ENCODE measurements around the gene IFNE.
"Not testable (repeated sequence)": the region's sequence is repeated elsewhere in the genome, so short reads cannot be mapped to it uniquely, and the experiment has no call there.

IFNE gene

DNA sequence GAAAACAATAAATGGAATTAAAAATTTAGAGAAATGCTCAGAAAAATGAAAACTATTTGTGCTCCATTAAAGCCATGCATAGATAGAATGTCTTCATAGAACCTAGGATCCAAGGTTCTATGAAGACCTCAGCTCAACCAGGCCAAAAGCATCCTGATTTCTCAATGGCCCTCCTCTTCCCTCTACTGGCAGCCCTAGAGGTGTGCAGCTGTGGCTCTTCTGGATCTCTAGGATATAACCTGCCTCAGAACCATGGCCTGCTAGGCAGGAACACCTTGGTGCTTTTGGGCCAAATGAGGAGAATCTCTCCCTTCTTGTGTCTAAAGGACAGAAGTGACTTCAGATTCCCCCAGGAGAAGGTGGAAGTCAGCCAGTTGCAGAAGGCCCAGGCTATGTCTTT lies 26.8 kb downstream of the IFNE start:
- Histone ChIP-seq H3K4me3 (ENCODE audit: insufficient read depth, low read depth, low read length, poor library complexity, severe bottlenecking) (no peak overlapping the region), H3K4me1 (ENCODE audit: control insufficient read depth, insufficient read depth, low read length, poor library complexity, severe bottlenecking) (no peaks in the 10 kb centered on the region), H3K27ac (ENCODE audit: insufficient read depth, low read length, poor library complexity, severe bottlenecking) (no peak overlapping the region), H3K27me3 (replicated peaks; ENCODE audit: control insufficient read depth, insufficient read depth, low read length, poor library complexity, severe bottlenecking) (no peaks in the 10 kb centered on the region), H3K9me3 (ENCODE audit: control insufficient read depth, low read length) (no peaks in the 10 kb centered on the region), H3K36me3 (ENCODE audit: control insufficient read depth, insufficient read depth, low read length) (no peaks in the 10 kb centered on the region)
- DNase-seq = no peak

DNA sequence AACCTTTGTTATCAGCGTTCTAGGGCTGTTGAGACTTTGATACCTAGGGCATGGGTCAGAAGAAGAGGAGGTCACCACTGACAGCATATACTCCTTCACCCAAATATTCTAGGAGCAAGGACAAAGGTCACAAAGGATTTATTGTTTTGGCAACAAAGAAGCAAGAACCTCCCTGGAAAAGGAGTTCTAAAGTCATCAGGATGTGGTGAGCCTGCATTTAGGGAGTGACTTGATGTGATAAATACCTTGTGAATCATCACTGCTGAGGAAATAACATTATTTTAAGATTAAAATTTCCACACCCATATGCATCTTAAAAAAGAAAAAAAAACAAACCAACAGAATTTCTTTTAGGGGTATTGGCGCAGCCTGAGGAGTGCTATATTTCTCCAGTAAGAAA lies 28.0 kb downstream of the IFNE start:
- no peak overlapping the region for H3K27ac ChIP-seq (ENCODE audit: insufficient read depth, low read length, poor library complexity, severe bottlenecking)

DNA sequence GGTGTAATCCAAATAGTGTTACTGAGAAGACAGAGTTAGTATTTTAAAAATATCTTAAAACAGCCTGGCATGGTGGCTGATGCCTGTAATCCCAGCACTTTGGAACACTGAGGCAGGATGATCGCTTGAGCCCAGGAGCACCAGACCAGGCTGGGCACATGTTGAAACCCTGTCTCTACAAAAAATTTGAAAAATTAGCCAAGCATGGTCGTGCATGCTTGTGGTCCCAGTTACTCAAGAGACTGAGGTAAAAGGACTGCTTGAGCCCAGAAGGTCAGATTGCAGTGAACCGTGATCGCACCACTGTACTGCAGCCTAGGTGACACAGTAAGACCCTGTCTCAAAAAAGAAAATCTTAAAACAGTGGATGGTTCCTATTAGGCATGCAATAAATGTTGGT lies 29.4 kb downstream of the IFNE start:
- no peak for DNase-seq
- H3K27me3 ChIP-seq (replicated peaks; ENCODE audit: control insufficient read depth, insufficient read depth, low read length, poor library complexity, severe bottlenecking) = no peaks in the 10 kb centered on the region
- H3K4me3 ChIP-seq (ENCODE audit: insufficient read depth, low read depth, low read length, poor library complexity, severe bottlenecking) = no peak overlapping the region
- H3K36me3 ChIP-seq (ENCODE audit: control insufficient read depth, insufficient read depth, low read length) = no peaks in the 10 kb centered on the region
- no peaks in the 10 kb centered on the region for H3K4me1 ChIP-seq (ENCODE audit: control insufficient read depth, insufficient read depth, low read length, poor library complexity, severe bottlenecking)
- H3K9me3 ChIP-seq (ENCODE audit: control insufficient read depth, low read length) = no peaks in the 10 kb centered on the region
- H3K27ac ChIP-seq (ENCODE audit: insufficient read depth, low read length, poor library complexity, severe bottlenecking) = no peak overlapping the region

More for the DNA sequence above, 28.0 kb downstream of the IFNE start:
- Histone ChIP-seq H3K9me3 (ENCODE audit: control insufficient read depth, low read length) (no peaks in the 10 kb centered on the region), H3K4me3 (ENCODE audit: insufficient read depth, low read depth, low read length, poor library complexity, severe bottlenecking) (no peak overlapping the region), H3K27me3 (replicated peaks; ENCODE audit: control insufficient read depth, insufficient read depth, low read length, poor library complexity, severe bottlenecking) (no peaks in the 10 kb centered on the region), H3K36me3 (ENCODE audit: control insufficient read depth, insufficient read depth, low read length) (no peaks in the 10 kb centered on the region), H3K4me1 (ENCODE audit: control insufficient read depth, insufficient read depth, low read length, poor library complexity, severe bottlenecking) (no peaks in the 10 kb centered on the region)
- DNase-seq = no peak

DNA sequence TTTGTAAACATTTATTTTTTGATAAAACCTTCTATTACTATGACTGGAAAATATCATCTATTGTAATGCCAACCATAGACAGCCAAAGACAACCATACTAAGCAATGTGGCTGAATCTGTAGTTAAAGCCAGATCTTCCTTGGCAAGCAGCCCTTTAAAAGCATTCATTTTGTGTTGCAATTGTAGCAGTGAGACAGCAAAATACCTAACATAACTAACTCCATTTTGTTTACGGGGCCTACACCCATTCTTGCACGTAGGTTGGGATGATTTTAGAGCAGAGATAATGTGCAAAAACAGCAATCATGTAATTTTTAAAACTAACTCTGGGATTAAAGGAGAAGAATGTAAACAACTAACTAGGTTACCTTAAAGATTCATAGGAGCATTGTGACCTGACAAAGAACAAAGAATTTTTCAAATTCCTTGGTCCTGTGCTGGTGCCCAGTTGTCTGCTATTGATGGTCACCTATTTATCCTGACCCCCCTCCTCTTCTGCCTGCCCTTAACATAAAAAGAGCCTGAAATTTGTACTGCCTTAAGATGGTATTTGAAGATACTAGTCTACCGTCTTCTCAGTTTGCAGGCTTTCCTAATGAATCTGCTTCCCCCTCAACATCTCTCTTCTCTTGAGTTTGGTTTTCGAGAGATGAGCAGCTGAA lies 31.2 kb downstream of the IFNE start:
- no peak for DNase-seq
- Histone ChIP-seq H3K9me3 (ENCODE audit: control insufficient read depth, low read length) (no peaks in the 10 kb centered on the region), H3K27me3 (replicated peaks; ENCODE audit: control insufficient read depth, insufficient read depth, low read length, poor library complexity, severe bottlenecking) (no peaks in the 10 kb centered on the region), H3K36me3 (ENCODE audit: control insufficient read depth, insufficient read depth, low read length) (no peaks in the 10 kb centered on the region), H3K4me3 (ENCODE audit: insufficient read depth, low read depth, low read length, poor library complexity, severe bottlenecking) (no peak overlapping the region), H3K27ac (ENCODE audit: insufficient read depth, low read length, poor library complexity, severe bottlenecking) (no peak overlapping the region), H3K4me1 (ENCODE audit: control insufficient read depth, insufficient read depth, low read length, poor library complexity, severe bottlenecking) (no peaks in the 10 kb centered on the region)

DNA sequence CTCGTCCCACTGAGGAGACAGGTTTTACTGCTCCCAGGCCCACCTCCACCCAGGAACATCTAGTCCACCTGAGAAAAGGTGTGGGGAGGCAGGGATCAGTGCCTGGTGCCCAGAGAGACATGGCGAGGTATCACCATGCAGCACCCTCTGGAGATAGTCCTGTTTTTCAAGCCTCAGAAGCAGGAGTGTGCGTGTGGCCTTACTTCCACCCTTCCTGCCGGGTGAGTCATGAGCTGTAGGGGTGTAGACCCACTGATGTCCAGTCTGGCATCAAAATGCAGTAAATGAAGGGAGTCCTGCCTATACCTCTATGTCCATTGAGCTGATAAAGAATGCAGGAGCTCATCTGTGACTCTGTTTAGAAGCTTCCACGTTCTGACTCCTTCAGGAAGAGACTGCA lies 32.8 kb downstream of the IFNE start:
- not testable (repeated sequence) for H3K4me3 ChIP-seq (ENCODE audit: insufficient read depth, low read depth, low read length, poor library complexity, severe bottlenecking); H3K4me1 ChIP-seq (ENCODE audit: control insufficient read depth, insufficient read depth, low read length, poor library complexity, severe bottlenecking); DNase-seq

DNA sequence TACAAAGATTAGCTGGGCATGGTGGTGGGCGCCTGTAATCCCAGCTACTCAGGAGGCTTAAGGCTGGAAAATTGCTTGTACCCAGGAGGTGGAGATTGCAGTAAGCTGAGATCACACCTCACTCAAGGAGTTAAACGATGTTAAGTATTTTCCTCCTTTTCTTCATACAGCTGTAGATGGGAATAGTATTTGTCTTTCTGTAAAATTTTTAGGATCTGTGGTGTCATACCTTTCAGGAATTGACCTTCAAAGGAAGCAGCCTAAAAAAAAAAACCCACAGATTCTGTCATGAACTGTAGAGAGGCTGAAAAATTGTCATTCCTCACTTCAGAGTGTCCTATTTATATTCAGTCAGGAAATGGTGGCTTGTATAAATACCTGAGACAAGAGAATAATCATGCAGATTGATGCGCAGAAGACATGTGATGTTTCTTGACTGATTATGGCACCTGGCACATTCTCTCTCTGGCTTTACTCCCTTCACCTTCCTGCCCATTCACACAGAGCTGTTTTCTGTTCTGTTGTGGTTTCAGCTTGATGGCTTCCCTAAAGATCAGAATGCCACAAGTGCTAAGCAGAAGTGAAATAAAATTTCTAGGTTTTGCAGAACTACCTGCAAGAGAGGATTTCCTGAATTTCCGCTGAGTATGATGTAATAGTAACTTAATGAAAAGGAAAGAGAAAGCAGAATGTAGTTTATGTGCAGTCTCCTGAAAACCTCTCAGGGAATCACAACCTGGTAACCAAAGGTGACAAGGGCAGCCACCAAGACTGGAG lies 38.1 kb downstream of the IFNE start:
- H3K36me3 ChIP-seq (ENCODE audit: control insufficient read depth, insufficient read depth, low read length) = no peaks in the 10 kb centered on the region
- no peak overlapping the region for H3K4me3 ChIP-seq (ENCODE audit: insufficient read depth, low read depth, low read length, poor library complexity, severe bottlenecking)
- H3K27me3 ChIP-seq (replicated peaks; ENCODE audit: control insufficient read depth, insufficient read depth, low read length, poor library complexity, severe bottlenecking) = no peaks in the 10 kb centered on the region
- peaks cover 7% of the 10 kb centered on the region for H3K4me1 ChIP-seq (ENCODE audit: control insufficient read depth, insufficient read depth, low read length, poor library complexity, severe bottlenecking)
- H3K9me3 ChIP-seq (ENCODE audit: control insufficient read depth, low read length) = no peaks in the 10 kb centered on the region
- H3K27ac ChIP-seq (ENCODE audit: insufficient read depth, low read length, poor library complexity, severe bottlenecking) = no peak overlapping the region
- DNase-seq = peak in 1 of 3 donors; percentile 15

More for the DNA sequence above, 32.8 kb downstream of the IFNE start:
- not testable (repeated sequence) for H3K27ac ChIP-seq (ENCODE audit: insufficient read depth, low read length, poor library complexity, severe bottlenecking); H3K36me3 ChIP-seq (ENCODE audit: control insufficient read depth, insufficient read depth, low read length); H3K9me3 ChIP-seq (ENCODE audit: control insufficient read depth, low read length); H3K27me3 ChIP-seq (replicated peaks; ENCODE audit: control insufficient read depth, insufficient read depth, low read length, poor library complexity, severe bottlenecking)

DNA sequence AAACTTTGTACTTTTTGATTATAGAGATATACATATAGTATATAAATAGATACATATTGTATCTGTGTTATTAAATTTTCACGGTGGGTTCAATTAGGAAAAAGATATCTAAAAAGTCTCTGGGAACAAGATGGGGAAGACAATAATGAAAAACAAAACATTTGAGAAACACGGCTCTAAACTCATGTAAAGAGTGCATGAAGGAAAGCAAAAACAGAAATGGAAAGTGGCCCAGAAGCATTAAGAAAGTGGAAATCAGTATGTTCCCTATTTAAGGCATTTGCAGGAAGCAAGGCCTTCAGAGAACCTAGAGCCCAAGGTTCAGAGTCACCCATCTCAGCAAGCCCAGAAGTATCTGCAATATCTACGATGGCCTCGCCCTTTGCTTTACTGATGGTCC lies 42.0 kb downstream of the IFNE start, which contains the start of gene IFNA1:
IFNA1 (plus strand) TSS at position 301 of the 400 bp plus-strand sequence; CDS start at position 370, 69 bp downstream.
- Histone ChIP-seq H3K36me3 (ENCODE audit: control insufficient read depth, insufficient read depth, low read length) (no peaks in the 10 kb centered on the region), H3K4me1 (ENCODE audit: control insufficient read depth, insufficient read depth, low read length, poor library complexity, severe bottlenecking) (peaks cover 7% of the 10 kb centered on the region), H3K27me3 (replicated peaks; ENCODE audit: control insufficient read depth, insufficient read depth, low read length, poor library complexity, severe bottlenecking) (no peaks in the 10 kb centered on the region), H3K9me3 (ENCODE audit: control insufficient read depth, low read length) (no peaks in the 10 kb centered on the region), H3K27ac (ENCODE audit: insufficient read depth, low read length, poor library complexity, severe bottlenecking) (no peak within 1 kb of the TSS), H3K4me3 (ENCODE audit: insufficient read depth, low read depth, low read length, poor library complexity, severe bottlenecking) (no peak within 1 kb of the TSS)
- DNase-seq = no peak

DNA sequence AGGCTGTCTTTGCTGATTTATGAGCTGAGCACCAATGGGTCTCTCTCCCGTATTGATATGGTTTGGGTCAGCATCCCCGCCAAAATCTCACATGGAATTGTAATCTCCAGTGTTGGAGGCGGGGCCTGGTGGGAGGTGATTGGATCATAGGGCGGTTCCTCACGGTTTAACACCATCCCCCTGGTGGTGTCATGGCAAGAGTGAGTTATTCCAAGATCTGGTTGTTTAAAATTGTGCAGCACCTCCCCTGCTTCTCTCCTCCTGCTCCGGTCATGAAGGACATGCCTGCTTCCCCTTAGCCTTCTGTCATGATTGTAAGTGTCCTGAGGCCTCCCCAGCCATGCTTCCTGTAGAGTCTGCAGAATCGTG lies 47.1 kb downstream of the IFNE start:
- H3K4me3 ChIP-seq (ENCODE audit: insufficient read depth, low read depth, low read length, poor library complexity, severe bottlenecking); H3K36me3 ChIP-seq (ENCODE audit: control insufficient read depth, insufficient read depth, low read length); DNase-seq; H3K27ac ChIP-seq (ENCODE audit: insufficient read depth, low read length, poor library complexity, severe bottlenecking); H3K27me3 ChIP-seq (replicated peaks; ENCODE audit: control insufficient read depth, insufficient read depth, low read length, poor library complexity, severe bottlenecking); H3K4me1 ChIP-seq (ENCODE audit: control insufficient read depth, insufficient read depth, low read length, poor library complexity, severe bottlenecking); H3K9me3 ChIP-seq (ENCODE audit: control insufficient read depth, low read length): not testable (repeated sequence)

DNA sequence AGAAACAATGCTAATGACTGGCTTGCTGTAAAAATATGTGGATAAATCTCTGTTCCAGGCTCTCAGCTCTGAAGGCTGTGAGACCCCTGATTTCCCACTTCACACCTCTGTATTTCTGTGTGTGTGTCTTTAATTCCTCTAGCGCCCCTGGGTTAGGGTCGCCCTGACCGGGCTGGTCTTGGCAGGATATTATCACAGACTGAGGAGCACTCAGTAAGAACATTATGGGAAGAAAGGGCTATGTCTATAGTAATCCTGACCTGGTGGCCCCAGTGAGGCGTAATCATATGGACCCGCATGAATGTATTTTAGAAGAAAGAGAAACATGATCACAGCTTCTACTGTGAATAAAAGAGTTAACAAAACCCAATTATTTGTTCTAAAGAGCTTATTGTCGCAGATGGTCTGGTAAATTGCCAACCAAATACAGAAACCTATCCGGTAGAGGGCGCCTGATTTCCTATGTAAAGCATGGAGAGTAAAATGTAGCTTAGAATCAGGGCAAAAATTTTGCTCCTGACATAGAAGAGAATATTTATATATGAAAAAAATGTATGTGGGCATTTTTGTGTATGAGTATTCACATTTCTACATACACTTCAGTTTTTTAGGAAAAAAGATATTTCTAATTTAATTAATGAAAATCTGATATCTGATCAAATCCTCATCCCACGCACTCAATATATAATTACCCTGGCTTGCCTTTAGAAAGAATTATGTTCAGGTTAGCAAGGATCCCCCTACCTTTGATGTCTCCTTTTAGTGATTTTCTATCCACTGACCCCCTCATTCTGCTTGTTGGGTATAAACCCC lies 47.7 kb downstream of the IFNE start:
- Histone ChIP-seq H3K27me3 (replicated peaks; ENCODE audit: control insufficient read depth, insufficient read depth, low read length, poor library complexity, severe bottlenecking) (no peaks in the 10 kb centered on the region), H3K4me3 (ENCODE audit: insufficient read depth, low read depth, low read length, poor library complexity, severe bottlenecking) (no peak overlapping the region), H3K9me3 (ENCODE audit: control insufficient read depth, low read length) (no peaks in the 10 kb centered on the region), H3K36me3 (ENCODE audit: control insufficient read depth, insufficient read depth, low read length) (no peaks in the 10 kb centered on the region), H3K4me1 (ENCODE audit: control insufficient read depth, insufficient read depth, low read length, poor library complexity, severe bottlenecking) (no peaks in the 10 kb centered on the region), H3K27ac (ENCODE audit: insufficient read depth, low read length, poor library complexity, severe bottlenecking) (no peak overlapping the region)
- DNase-seq = peak in 1 of 3 donors; percentile 6

Data from effector memory CD4-positive, alpha-beta T cell (primary cell).